Neural cell (in vitro differentiated cells): ENCODE data around the gene AOAH. TPM values are rescaled to one million over a fixed set of nuclear protein-coding genes. Genes with fewer than 3 reads are reported as not detected.
A peak's percentile ranks its signal among the peaks of the same experiment; 100 is the strongest.

Source experiments
- H2AFZ ChIP-seq: fragments of 200-600, 300-800 bp; sonication (generic), shearing (Covaris generic); 2 replicates; pipeline ENCODE4 v1.6.0; 2014; ENCODE audit warnings: low read depth, mild to moderate bottlenecking, antibody characterized with exemption, low read length, moderate library complexity
- H3F3A ChIP-seq: fragments of 200-600 bp; shearing (Covaris generic); 2 replicates; pipeline ENCODE4 v1.6.1; 2016; ENCODE audit warnings: mild to moderate bottlenecking, moderate library complexity, mixed read lengths, antibody characterized with exemption, low read length; ENCODE audit not compliant: insufficient read depth, poor library complexity, severe bottlenecking
- H3K27ac ChIP-seq: fragments of 200-600, 300-800 bp; sonication (generic), shearing (Covaris generic); 2 replicates; pipeline ENCODE4 v1.5.1; 2014; ENCODE audit warnings: mild to moderate bottlenecking, low read length, moderate library complexity
- H3K27me3 ChIP-seq: fragments of 300-800, 200-600 bp; sonication (generic), shearing (Covaris generic); 2 replicates; pipeline ENCODE4 v1.6.0; 2014; ENCODE audit warnings: mild to moderate bottlenecking, low read depth, low read length, moderate library complexity; ENCODE audit not compliant: insufficient read depth
- H3K36me3 ChIP-seq: fragments of 300-800, 200-600 bp; sonication (generic), shearing (Covaris generic); 2 replicates; pipeline ENCODE4 v1.5.1; 2014; ENCODE audit warnings: mild to moderate bottlenecking, antibody characterized with exemption, low read length, moderate library complexity; ENCODE audit not compliant: insufficient read depth
- H3K4me2 ChIP-seq: fragments of 300-800, 200-600 bp; sonication (generic), shearing (Covaris generic); 2 replicates; pipeline ENCODE4 v1.6.0; 2014; ENCODE audit warnings: mild to moderate bottlenecking, low read length
- H3K4me3 ChIP-seq: fragments of 300-800, 200-600 bp; sonication (generic), shearing (Covaris generic); 2 replicates; pipeline ENCODE4 v1.5.1; 2014; ENCODE audit warnings: mild to moderate bottlenecking, low read length, moderate library complexity
- H3K79me2 ChIP-seq: fragments of 200-600 bp; shearing (Covaris generic); replicated peaks from 2 replicates; pipeline ENCODE4 v1.6.0; 2014; ENCODE audit warnings: mild to moderate bottlenecking, low read length, moderate library complexity; ENCODE audit not compliant: insufficient read depth
- H3K9ac ChIP-seq: fragments of 300-800, 200-600 bp; sonication (generic), shearing (Covaris generic); 2 replicates; pipeline ENCODE4 v1.6.1; 2016; ENCODE audit warnings: mild to moderate bottlenecking, low read length, mixed read lengths
- H3K9me2 ChIP-seq: fragments of 200-600 bp; shearing (Covaris generic); 2 replicates; pipeline ENCODE4 v1.6.1; 2016; ENCODE audit warnings: mild to moderate bottlenecking, low read length, mixed read lengths; ENCODE audit not compliant: insufficient read depth
- H3K9me3 ChIP-seq: fragments of 200-600, 300-800 bp; sonication (generic), shearing (Covaris generic); 2 replicates; pipeline ENCODE4 v1.6.1; 2016; ENCODE audit warnings: mild to moderate bottlenecking, mixed run types, low read length, moderate library complexity, mixed read lengths
- H4K20me1 ChIP-seq: fragments of 200-600 bp; shearing (Covaris generic); 2 replicates; pipeline ENCODE4 v1.6.1; 2016; ENCODE audit warnings: mild to moderate bottlenecking, mixed run types; ENCODE audit not compliant: insufficient read depth
- CTCF ChIP-seq: fragments of 450-650 bp; IDR thresholded peaks from 2 replicates; pipeline ENCODE4 v1.5.1; 2014; ENCODE audit warnings: antibody characterized with exemption, mild to moderate bottlenecking, moderate library complexity; ENCODE audit not compliant: poor library complexity, severe bottlenecking
- EP300 ChIP-seq: fragments of 450-650 bp; conservative IDR thresholded peaks from 2 replicates; pipeline ENCODE4 v1.6.1; 2014; ENCODE audit warnings: antibody characterized with exemption, mild to moderate bottlenecking, moderate library complexity; ENCODE audit not compliant: poor library complexity, severe bottlenecking
- EZH2 ChIP-seq: fragments of 200-600, 300-800 bp; shearing (Covaris generic), sonication (generic); IDR thresholded peaks from 2 replicates; pipeline ENCODE4 v1.6.1; 2014; ENCODE audit warnings: antibody characterized with exemption, low read length, borderline replicate concordance, mild to moderate bottlenecking; ENCODE audit not compliant: insufficient read depth, poor library complexity, severe bottlenecking
- MXI1 ChIP-seq: fragments of 450-650 bp; conservative IDR thresholded peaks from 2 replicates; pipeline ENCODE4 v1.6.1; 2014; ENCODE audit warnings: antibody characterized with exemption, mild to moderate bottlenecking; ENCODE audit not compliant: poor library complexity, severe bottlenecking
- POLR2AphosphoS5 ChIP-seq: IDR thresholded peaks from 2 replicates; pipeline ENCODE4 v1.6.1; 2012
- RAD21 ChIP-seq: fragments of 450-650 bp; conservative IDR thresholded peaks from 2 replicates; pipeline ENCODE4 v1.6.1; 2014; ENCODE audit warnings: antibody characterized with exemption, mild to moderate bottlenecking, moderate library complexity
- REST ChIP-seq: IDR thresholded peaks from 2 replicates; pipeline ENCODE4 v1.6.1; 2012; ENCODE audit warnings: borderline replicate concordance
- SMC3 ChIP-seq: fragments of 450-650 bp; conservative IDR thresholded peaks from 2 replicates; pipeline ENCODE4 v1.6.1; 2014; ENCODE audit warnings: antibody characterized with exemption, mild to moderate bottlenecking, moderate library complexity; ENCODE audit not compliant: poor library complexity
- TAF1 ChIP-seq: IDR thresholded peaks from 2 replicates; pipeline ENCODE4 v1.6.1; 2012; ENCODE audit warnings: low read depth
- polyA plus RNA-seq: library from polyadenylated mRNA; depleted of rRNA; stranded (reverse); fragments of >200 nt; gene quantifications from 2 replicates; pipeline ENCODE4 v1.2.3, GENCODE V29; 2014

AOAH gene
- polyA plus RNA-seq, 1 donor from 2014 or later, result 4.3 TPM

- H3K36me3 ChIP-seq, result no peaks in the 10 kb centered on the region
- H3K27ac ChIP-seq, result no peak overlapping the region
- TF ChIP-seq CTCF (no peak), RAD21 (no peak), POLR2AphosphoS5 (no peak), SMC3 (no peak), TAF1 (no peak), EZH2 (no peak)
- no peak overlapping the region for H3K9ac ChIP-seq
- no peak overlapping the region for H3K4me2 ChIP-seq
- H3K9me2 ChIP-seq, result no peaks in the 10 kb centered on the region
- H3K4me3 ChIP-seq, result no peak overlapping the region
- no peaks in the 10 kb centered on the region for H3K9me3 ChIP-seq
- H2AFZ ChIP-seq, result no peak overlapping the region
- no peaks in the 10 kb centered on the region for H3K79me2 ChIP-seq
- H3K27me3 ChIP-seq, result no peaks in the 10 kb centered on the region
- H3F3A ChIP-seq, result no peaks in the 10 kb centered on the region
- H4K20me1 ChIP-seq, result no peaks in the 10 kb centered on the region
Measured at GRCh38 chr7:36671432-36671829, 52.9 kb downstream of the AOAH start.

GRCh38 chr7:36670585-36671431 lies 53.5 kb downstream of the AOAH start:
- Histone ChIP-seq H3F3A (no peaks in the 10 kb centered on the region), H3K4me2 (no peak overlapping the region), H3K27ac (no peak overlapping the region), H4K20me1 (no peaks in the 10 kb centered on the region), H3K27me3 (no peaks in the 10 kb centered on the region), H3K36me3 (no peaks in the 10 kb centered on the region), H3K9ac (no peak overlapping the region), H3K79me2 (no peaks in the 10 kb centered on the region), H3K9me2 (no peaks in the 10 kb centered on the region), H3K9me3 (no peaks in the 10 kb centered on the region), H2AFZ (no peak overlapping the region), H3K4me3 (no peak overlapping the region)
- TF ChIP-seq REST (no peak), RAD21 (peak; percentile 46), EZH2 (no peak), CTCF (peak; percentile 54), POLR2AphosphoS5 (no peak), MXI1 (no peak), EP300 (no peak), SMC3 (peak; percentile 19), TAF1 (no peak)
